ENCODE measurements around the gene DOK6.

DOK6 gene

DNA sequence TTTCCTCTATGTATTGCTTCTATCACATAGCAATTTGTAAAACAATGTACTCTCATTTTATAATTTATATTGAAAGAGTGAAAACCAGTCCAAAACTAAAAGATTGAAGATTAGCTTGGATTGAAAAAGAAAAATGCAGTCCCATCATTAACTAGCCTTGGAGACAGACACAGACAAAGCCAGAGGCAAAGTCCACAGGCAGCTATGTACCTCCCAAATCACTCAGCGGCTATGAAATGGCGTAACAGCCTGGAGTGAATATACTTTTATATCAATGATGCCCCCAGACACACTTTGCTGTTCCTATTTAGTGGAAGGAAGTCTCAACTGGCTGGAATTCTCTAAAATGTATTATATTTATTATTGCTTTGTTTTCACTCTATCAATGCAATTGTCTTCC lies 33.6 kb upstream of the DOK6 start:
- DNase-seq (ENCODE audit: low read depth), result no peak
- TF ChIP-seq, protein P1, sequence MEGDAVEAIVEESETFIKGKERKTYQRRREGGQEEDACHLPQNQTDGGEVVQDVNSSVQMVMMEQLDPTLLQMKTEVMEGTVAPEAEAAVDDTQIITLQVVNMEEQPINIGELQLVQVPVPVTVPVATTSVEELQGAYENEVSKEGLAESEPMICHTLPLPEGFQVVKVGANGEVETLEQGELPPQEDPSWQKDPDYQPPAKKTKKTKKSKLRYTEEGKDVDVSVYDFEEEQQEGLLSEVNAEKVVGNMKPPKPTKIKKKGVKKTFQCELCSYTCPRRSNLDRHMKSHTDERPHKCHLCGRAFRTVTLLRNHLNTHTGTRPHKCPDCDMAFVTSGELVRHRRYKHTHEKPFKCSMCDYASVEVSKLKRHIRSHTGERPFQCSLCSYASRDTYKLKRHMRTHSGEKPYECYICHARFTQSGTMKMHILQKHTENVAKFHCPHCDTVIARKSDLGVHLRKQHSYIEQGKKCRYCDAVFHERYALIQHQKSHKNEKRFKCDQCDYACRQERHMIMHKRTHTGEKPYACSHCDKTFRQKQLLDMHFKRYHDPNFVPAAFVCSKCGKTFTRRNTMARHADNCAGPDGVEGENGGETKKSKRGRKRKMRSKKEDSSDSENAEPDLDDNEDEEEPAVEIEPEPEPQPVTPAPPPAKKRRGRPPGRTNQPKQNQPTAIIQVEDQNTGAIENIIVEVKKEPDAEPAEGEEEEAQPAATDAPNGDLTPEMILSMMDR (conservative IDR thresholded peaks at IDR 0.05; ENCODE audit: low read depth, low read length), result no peak
- H3K4me3 ChIP-seq (ENCODE audit: low read length), result no peak overlapping the region

DNA sequence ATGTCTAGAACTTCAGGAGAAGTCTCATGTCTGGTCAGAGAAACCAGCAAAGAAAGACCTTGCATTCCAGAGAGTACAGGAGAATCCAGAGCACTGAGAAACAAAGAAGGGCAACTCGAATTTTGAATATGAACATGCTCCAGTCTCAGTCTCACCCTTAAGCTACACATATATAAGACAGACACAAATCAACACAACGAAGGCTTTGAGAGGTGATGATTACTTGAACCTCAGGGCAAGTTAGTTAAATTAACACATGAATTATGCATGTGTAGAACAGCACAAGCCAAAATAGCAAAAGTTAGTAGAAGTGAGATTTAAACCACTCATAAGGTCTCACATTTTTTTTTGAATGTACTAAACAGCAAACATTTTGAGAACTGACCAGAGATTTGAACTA lies 29.0 kb upstream of the DOK6 start:
- TF ChIP-seq, protein P1 (conservative IDR thresholded peaks at IDR 0.05; ENCODE audit: low read depth, low read length), result no peak
- no peak for DNase-seq (ENCODE audit: low read depth)
- H3K4me3 ChIP-seq (ENCODE audit: low read length), result no peak overlapping the region

DNA sequence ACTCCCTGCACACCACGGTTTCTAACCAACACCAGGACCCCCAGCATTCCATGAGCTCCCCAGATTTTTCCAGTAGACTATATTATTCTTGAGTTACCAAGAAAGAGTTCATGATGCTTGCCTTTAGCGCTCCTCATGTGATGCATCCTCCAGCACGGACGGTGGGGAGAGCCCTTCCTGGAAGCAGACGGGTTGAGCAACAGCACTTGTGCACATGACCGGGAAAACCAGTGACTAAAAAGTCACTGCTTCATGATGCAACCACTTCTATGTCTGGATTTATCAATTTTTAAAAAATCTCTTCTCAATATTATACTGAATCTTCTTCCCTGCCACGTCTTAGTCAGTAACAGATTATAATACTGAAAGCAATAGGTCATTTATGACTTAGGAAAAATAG lies 20.4 kb upstream of the DOK6 start:
- TF ChIP-seq, protein P1 (conservative IDR thresholded peaks at IDR 0.05; ENCODE audit: low read depth, low read length), result no peak
- no peak for DNase-seq (ENCODE audit: low read depth)
- H3K4me3 ChIP-seq (ENCODE audit: low read length), result no peak overlapping the region

DNA sequence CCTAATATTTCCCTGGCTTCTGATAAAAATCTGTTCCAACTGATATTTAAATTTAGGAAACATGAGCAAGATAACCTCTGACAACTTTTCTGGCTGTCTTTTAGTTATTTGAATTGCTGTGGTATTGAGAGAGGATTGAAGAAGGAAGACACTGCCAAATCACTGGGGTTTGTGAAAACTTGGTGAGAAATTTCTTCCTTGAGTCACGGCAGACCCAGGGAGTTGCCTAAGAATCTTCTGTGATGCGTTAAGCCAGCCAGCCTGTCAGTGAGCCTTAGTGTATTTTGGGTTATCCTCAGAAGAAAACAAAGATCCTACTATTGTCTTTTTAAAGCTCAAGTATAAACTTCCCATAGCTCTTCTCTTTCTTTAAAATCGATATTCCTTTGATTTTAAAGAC lies 17.5 kb upstream of the DOK6 start:
- TF ChIP-seq, protein P1 (conservative IDR thresholded peaks at IDR 0.05; ENCODE audit: low read depth, low read length), result no peak
- no peak overlapping the region for H3K4me3 ChIP-seq (ENCODE audit: low read length)
- DNase-seq (ENCODE audit: low read depth), result no peak

DNA sequence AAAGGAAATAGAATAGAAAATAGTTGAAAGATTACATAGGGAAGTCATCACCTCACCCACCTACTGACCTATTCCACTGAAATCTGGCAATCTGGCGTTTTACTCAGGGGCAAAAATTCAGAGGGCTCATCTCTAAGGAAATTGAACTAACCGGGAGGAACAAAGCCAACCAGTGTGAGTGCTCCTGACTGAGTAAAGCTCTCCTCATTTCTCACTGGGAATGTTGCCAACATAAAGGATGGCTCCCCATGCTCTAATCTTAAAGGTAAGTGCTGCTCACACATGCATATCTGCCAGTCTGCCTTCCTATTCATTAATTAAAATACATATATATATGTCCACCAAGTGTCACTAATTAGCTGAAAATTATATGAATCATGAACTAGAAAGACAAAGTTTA lies 13.5 kb upstream of the DOK6 start:
- no peak overlapping the region for H3K4me3 ChIP-seq (ENCODE audit: low read length)
- TF ChIP-seq, protein P1 (conservative IDR thresholded peaks at IDR 0.05; ENCODE audit: low read depth, low read length), result no peak
- no peak for DNase-seq (ENCODE audit: low read depth)

DNA sequence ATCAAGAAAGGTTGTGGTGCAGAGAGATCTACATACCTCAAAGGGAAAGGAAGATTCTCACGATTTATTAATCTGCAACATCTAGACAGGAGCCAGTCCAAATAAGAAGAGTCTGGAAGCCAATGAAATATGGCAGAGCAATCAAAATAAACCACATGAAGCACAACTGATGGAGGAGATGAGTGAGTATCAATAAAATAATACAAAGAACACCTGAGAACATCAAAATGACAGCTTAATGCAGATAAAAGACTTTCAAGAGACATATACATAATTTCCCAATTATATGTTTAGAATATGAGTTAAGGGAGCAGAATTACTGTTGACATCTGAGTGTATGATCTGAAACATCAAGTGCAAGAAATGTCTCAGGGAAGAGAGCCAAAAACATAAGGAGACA lies 12.5 kb upstream of the DOK6 start:
- H3K4me3 ChIP-seq (ENCODE audit: low read length), result no peak overlapping the region
- DNase-seq (ENCODE audit: low read depth), result no peak
- TF ChIP-seq, protein P1 (conservative IDR thresholded peaks at IDR 0.05; ENCODE audit: low read depth, low read length), result no peak

DNA sequence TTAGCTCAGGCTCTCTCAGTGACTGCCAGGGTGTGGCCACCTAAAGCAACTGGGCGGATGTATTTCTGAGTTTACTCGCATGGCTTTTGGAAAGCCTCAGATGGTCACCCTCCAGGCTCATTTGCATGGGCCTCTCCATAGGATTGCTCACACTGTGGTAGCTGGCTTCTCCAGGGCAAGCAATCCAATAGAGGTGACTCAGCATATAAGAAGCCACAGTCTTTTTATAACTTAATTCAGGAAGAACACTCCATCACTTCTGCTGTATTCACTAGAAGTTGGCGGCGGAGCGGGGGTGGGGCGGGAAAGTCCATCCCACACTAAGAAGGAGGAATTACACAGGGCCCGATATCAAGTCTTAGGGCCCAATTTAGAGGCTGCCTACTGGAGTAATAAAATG lies 3.6 kb upstream of the DOK6 start:
- TF ChIP-seq, protein P1 (conservative IDR thresholded peaks at IDR 0.05; ENCODE audit: low read depth, low read length), result no peak
- no peak for DNase-seq (ENCODE audit: low read depth)
- no peak overlapping the region for H3K4me3 ChIP-seq (ENCODE audit: low read length)

Measured in retinal pigment epithelial cell (primary cell).